Peyer's patch (tissue), 4 donors: ENCODE measurements around the gene TSPYL2.

Source experiments
- POLR2A ChIP-seq, 2 donors: fragments of 450-650 bp; IDR thresholded peaks; one replicate each; pipeline ENCODE4 v1.5.1; 2017; ENCODE audit warnings: antibody characterized with exemption in 2 of 2, mild to moderate bottlenecking in 2 of 2, moderate library complexity in 2 of 2
- TF ChIP-seq, protein P1 (sequence below), 6 experiments: fragments of 450-650 bp in 4 of 6; fragments of 200-600 bp in 2 of 6; sonication (generic) in 1 of 6; IDR thresholded peaks; one replicate each; pipeline ENCODE4 v1.5.1; 2017 to 2019; ENCODE audit warnings: antibody characterized with exemption in 6 of 6, mild to moderate bottlenecking in 3 of 6, moderate library complexity in 1 of 6

- TF ChIP-seq POLR2A (IDR thresholded peaks at IDR 0.05) = no peak
- TF ChIP-seq, protein P1, sequence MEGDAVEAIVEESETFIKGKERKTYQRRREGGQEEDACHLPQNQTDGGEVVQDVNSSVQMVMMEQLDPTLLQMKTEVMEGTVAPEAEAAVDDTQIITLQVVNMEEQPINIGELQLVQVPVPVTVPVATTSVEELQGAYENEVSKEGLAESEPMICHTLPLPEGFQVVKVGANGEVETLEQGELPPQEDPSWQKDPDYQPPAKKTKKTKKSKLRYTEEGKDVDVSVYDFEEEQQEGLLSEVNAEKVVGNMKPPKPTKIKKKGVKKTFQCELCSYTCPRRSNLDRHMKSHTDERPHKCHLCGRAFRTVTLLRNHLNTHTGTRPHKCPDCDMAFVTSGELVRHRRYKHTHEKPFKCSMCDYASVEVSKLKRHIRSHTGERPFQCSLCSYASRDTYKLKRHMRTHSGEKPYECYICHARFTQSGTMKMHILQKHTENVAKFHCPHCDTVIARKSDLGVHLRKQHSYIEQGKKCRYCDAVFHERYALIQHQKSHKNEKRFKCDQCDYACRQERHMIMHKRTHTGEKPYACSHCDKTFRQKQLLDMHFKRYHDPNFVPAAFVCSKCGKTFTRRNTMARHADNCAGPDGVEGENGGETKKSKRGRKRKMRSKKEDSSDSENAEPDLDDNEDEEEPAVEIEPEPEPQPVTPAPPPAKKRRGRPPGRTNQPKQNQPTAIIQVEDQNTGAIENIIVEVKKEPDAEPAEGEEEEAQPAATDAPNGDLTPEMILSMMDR (IDR thresholded peaks at IDR 0.05) = no peak
These were observed 1.9 kb downstream of the TSPYL2 start for GRCh38 chrX:53084043-53084570.
